Spleen (tissue), 11 donors: Measurements from ENCODE around the gene MZF1. TPM values are rescaled to one million over a fixed set of nuclear protein-coding genes. Genes with fewer than 3 reads are reported as not detected.
"Not testable (repeated sequence)": the region's sequence is repeated elsewhere in the genome, so short reads cannot be mapped to it uniquely, and the experiment has no call there.

Experiments used
- DNase-seq: peaks from one replicate; pipeline ENCODE4 v3.0.0-alpha.2; 2020
- H3K27ac ChIP-seq, 8 donors: fragments of 200-600 bp; sonication (generic) in 7 of 8; 1 replicate in 4 of 8; 2 replicates in 4 of 8; pipeline versions ENCODE4 v1.5.0 to v1.8.0; 2016 to 2021; ENCODE audit warnings: inconsistent platforms in 4 of 8, mild to moderate bottlenecking in 4 of 8, moderate library complexity in 1 of 8
- H3K27me3 ChIP-seq, 7 donors: fragments of 200-600 bp; sonication (generic) in 6 of 7; replicated peaks in 1 of 7; 1 replicate in 4 of 7; 2 replicates in 3 of 7; pipeline versions ENCODE4 v1.5.0 to v1.8.0; 2016 to 2021; ENCODE audit warnings: inconsistent platforms in 3 of 7, mild to moderate bottlenecking in 1 of 7
- H3K36me3 ChIP-seq, 6 donors: fragments of 200-600 bp; sonication (generic) in 5 of 6; 1 replicate in 4 of 6; 2 replicates in 2 of 6; pipeline versions ENCODE4 v1.5.0 to v1.8.0; 2016 to 2021; ENCODE audit warnings: inconsistent platforms in 2 of 6
- H3K4me1 ChIP-seq, 6 donors: fragments of 200-600 bp; sonication (generic) in 5 of 6; 1 replicate in 3 of 6; 2 replicates in 3 of 6; pipeline versions ENCODE4 v1.5.0 to v1.8.0; 2016 to 2021; ENCODE audit warnings: inconsistent platforms in 3 of 6
- H3K4me3 ChIP-seq, 8 donors: fragments of 200-600 bp; sonication (generic) in 7 of 8; 1 replicate in 4 of 8; 2 replicates in 4 of 8; pipeline versions ENCODE4 v1.5.0 to v1.8.0; 2016 to 2021; ENCODE audit warnings: inconsistent platforms in 4 of 8, mild to moderate bottlenecking in 4 of 8, moderate library complexity in 2 of 8
- H3K9me3 ChIP-seq, 8 donors: fragments of 200-600 bp; sonication (generic) in 7 of 8; 1 replicate in 4 of 8; 2 replicates in 4 of 8; pipeline versions ENCODE4 v1.5.0 to v1.8.0; 2016 to 2021; ENCODE audit warnings: inconsistent platforms in 4 of 8
- POLR2A ChIP-seq, 3 donors: fragments of 450-650 bp; IDR thresholded peaks; one replicate each; pipeline ENCODE4 v1.5.1; 2017; ENCODE audit warnings: antibody characterized with exemption in 3 of 3, mild to moderate bottlenecking in 1 of 3
- POLR2AphosphoS5 ChIP-seq, 3 donors: sonication (generic); formaldehyde crosslinking; IDR thresholded peaks; one replicate each; pipeline ENCODE4 v1.5.1; 2017; ENCODE audit warnings: antibody characterized with exemption in 3 of 3
- WGBS, 5 donors: extraction: QIAGEN DNeasy Blood & Tissue Kit in 3 of 5; methylation state at CpG; one replicate each; pipeline versions ENCODE4 v1.1.5 to v1.1.7; 2013 to 2018; 5-methylcytosine and 5-hydroxymethylcytosine counted together
- intact Hi-C: fragments of 100-400 bp; cut with DNase I; formaldehyde crosslinking; loops from one replicate; pipeline ENCODE4 v1.15.0; 2023; ENCODE audit warnings: low total_unique reads
- polyA plus RNA-seq, 3 donors: library from polyadenylated mRNA; stranded (reverse); fragments of 200-250 nt; gene quantifications; one replicate each; pipeline ENCODE4 v1.2.1, GENCODE V29; 2013
- total RNA-seq, 7 donors: library from RNA; depleted of rRNA in 3 of 7; stranded (reverse); fragments of >200 nt in 3 of 7; fragmentation: NEBNext Ultra II Directional in 4 of 7; extraction: Animal tissue kit (Norgen Biotek cat#: 25700) in 4 of 7; gene quantifications; one replicate each; pipeline versions ENCODE4 v1.1.0 to v1.2.1, GENCODE V29; 2016 to 2021
- TF ChIP-seq, protein P1 (sequence below), 11 experiments: fragments of 200-600 bp in 7 of 11; fragments of 450-650 bp in 4 of 11; sonication (generic) in 4 of 11; IDR thresholded peaks in 8 of 11; conservative IDR thresholded peaks in 3 of 11; 1 replicate in 7 of 11; 2 replicates in 4 of 11; pipeline versions ENCODE4 v1.4.0 to v1.8.0; 2016 to 2021; ENCODE audit warnings: antibody characterized with exemption in 11 of 11, inconsistent platforms in 4 of 11, mild to moderate bottlenecking in 1 of 11
- donor health status: healthy with polysubstance abuse.
- donor health status: DM: no; HTN: no; CAD: no; lungs with moderate emphysema.
- donor health status: DM: no; HTN: no; CAD: no.
- donor health status: Bipolar disorder and iron deficiency.
- donor health status: healthy.
- donor health status: DM: no; HTN: no; CAD: no.
- donor health status: DM: yes; HTN: yes; CAD: no.

Gene MZF1
- total and polyA plus RNA-seq, 10 donors, result 13.2 to 41.6 (median 35.6) TPM

GRCh38 chr19:58543826-58544590 lies 29.1 kb downstream of the MZF1 start, which contains the start of gene TRIM28:
Gene TRIM28, plus strand, starts transcription at chr19:58544064. Its CDS starts 694 bp downstream, at chr19:58544758.
- 0 to 1% (median 1%) methylated on average over 47 to 73 of the region's 73 CpGs for WGBS, 5 donors

DNA sequence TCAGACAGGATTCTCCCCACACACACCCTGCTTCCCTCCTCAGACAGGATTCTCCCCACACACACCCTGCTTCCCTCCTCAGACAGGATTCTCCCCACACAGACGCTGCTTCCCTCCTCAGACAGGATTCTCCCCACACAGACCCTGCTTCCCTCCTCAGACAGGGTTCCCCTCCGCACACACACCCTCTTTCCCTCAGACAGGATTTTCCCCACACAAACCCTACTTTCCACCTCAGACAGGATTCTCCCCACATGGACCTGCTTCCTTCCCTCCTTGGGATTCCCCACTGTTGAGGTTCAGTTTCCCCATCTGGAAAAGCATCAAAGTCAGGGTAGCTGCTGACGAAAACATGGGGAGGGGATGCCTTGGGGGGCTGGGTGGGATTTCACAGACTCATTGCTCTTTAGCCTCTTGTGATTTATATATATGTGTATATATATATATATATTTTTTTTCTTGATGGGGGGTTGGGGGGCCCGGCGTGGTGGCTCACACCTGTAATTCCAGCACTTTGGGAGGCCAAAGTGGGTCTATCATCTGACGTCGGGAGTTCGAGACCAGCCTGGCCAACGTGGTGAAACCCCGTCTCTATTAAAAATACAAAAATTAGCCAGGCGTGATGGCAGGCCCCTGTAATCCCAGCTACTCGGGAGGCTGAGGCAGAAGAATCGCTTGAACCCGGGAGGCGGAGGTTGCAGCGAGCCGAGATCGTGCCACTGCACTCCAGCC lies 30.3 kb downstream of the MZF1 start:
- 82 to 90% (median 86%) methylated on average over 18 of the region's 18 CpGs for WGBS, 5 donors
- H3K9me3 ChIP-seq, DNase-seq, intact Hi-C loops: not testable (repeated sequence)
- H3K4me1 ChIP-seq, result peaks cover 26 to 50% (median 43%) of the 10 kb centered on the region in 6 donors
- H3K27ac ChIP-seq, result peak overlapping the region; percentile 88 to 99 (median 96)
- peak overlapping the region in 4 of 8 donors; percentile 91 to 99 (median 93) for H3K4me3 ChIP-seq
- peaks cover 0 to 26% (median 13%) of the 10 kb centered on the region in 6 donors for H3K36me3 ChIP-seq
- peaks cover 0 to 15% (median 10%) of the 10 kb centered on the region in 7 donors for H3K27me3 ChIP-seq

More at GRCh38 chr19:58543826-58544590, 29.1 kb downstream of the MZF1 start, which contains the start of gene TRIM28:
- TF ChIP-seq POLR2A (IDR thresholded peaks at IDR 0.05), result peak; percentile 94 to 97 (median 95)
- TF ChIP-seq POLR2AphosphoS5 (IDR thresholded peaks at IDR 0.05), result peak; percentile 99 to 100 (median 100)
- TF ChIP-seq, protein P1, sequence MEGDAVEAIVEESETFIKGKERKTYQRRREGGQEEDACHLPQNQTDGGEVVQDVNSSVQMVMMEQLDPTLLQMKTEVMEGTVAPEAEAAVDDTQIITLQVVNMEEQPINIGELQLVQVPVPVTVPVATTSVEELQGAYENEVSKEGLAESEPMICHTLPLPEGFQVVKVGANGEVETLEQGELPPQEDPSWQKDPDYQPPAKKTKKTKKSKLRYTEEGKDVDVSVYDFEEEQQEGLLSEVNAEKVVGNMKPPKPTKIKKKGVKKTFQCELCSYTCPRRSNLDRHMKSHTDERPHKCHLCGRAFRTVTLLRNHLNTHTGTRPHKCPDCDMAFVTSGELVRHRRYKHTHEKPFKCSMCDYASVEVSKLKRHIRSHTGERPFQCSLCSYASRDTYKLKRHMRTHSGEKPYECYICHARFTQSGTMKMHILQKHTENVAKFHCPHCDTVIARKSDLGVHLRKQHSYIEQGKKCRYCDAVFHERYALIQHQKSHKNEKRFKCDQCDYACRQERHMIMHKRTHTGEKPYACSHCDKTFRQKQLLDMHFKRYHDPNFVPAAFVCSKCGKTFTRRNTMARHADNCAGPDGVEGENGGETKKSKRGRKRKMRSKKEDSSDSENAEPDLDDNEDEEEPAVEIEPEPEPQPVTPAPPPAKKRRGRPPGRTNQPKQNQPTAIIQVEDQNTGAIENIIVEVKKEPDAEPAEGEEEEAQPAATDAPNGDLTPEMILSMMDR (IDR thresholded peaks at IDR 0.05 in 8 of 11, conservative IDR thresholded peaks at IDR 0.05 in 3 of 11), result peak in 4 of 11 experiments; percentile 6 to 14 (median 12)
- Histone ChIP-seq H3K36me3 (peaks cover 5 to 38% (median 25%) of the 10 kb centered on the region in 6 donors), H3K9me3 (no peaks in the 10 kb centered on the region), H3K27me3 (peaks cover 0 to 4% (median 0%) of the 10 kb centered on the region in 7 donors), H3K4me1 (peaks cover 23 to 51% (median 32%) of the 10 kb centered on the region in 6 donors), H3K4me3 (peak within 1 kb of the TSS; percentile 82 to 99 (median 92)), H3K27ac (peak within 1 kb of the TSS; percentile 88 to 99 (median 96))
- intact Hi-C loops, result no loop called here
- DNase-seq, result peak; percentile 100

DNA sequence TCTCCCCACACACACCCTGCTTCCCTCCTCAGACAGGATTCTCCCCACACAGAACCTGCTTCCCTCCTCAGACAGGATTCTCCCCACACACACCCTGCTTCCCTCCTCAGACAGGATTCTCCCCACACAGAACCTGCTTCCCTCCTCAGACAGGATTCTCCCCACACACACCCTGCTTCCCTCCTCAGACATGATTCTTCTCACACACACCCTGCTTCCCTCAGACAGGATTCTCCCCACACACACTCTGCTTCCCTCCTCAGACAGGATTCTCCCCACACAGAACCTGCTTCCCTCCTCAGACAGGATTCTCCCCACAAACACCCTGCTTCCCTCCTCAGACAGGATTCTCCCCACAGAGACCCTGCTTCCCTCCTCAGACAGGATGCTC lies 34.0 kb downstream of the MZF1 start:
- H3K27me3 ChIP-seq, result peaks cover 0 to 32% (median 17%) of the 10 kb centered on the region in 7 donors
- H3K4me3 ChIP-seq, H3K9me3 ChIP-seq, H3K27ac ChIP-seq, intact Hi-C loops, H3K36me3 ChIP-seq, DNase-seq: not testable (repeated sequence)
- peaks cover 4 to 25% (median 20%) of the 10 kb centered on the region in 6 donors for H3K4me1 ChIP-seq

DNA sequence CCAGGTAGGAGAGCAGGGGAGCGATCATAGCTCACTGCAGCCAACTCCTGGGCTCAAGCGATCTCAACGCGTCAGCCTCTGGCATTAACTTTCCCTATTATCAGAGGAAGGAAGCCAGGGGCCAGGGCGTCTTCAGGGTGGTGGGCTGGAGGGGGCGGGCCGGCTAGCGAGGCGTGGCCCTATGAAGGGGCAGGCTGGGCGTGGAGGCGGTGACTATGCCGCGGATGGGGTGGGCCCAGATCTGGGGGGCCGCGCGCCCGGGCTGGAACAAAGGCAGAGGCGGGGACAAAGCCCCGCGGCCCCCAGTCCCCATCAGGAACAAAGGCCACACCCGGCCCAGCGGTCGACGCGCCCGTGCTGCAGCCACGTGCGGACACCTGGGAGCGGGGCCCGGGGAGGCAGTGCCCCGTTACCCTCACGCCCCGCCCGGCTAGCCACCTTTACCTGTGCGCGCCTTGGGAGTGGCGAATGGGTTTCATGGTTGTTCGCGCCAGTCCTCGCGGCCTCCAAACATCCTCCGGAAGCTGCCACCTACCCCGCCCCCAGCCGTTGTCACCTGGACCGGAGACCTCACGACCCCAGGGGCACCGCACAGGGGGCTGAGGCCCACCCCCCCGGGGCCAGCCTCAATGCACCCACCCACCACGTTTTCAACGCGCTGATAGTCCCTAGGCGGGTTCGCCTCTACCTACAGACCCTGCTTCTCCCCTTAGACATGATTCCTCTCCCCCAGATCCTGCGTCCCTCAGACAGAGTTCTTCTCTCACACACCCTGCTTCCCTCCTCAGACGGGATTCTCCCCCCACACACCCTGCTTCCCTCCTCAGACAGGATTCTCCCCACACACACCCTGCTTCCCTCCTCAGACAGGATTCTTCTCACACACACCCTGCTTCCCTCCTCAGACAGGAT lies 34.6 kb downstream of the MZF1 start:
- H3K9me3 ChIP-seq, result no peaks in the 10 kb centered on the region
- H3K27ac ChIP-seq, result peak overlapping the region in 3 of 8 donors; percentile 10 to 40 (median 39)
- DNase-seq, result no peak
- H3K27me3 ChIP-seq, result peaks cover 0 to 32% (median 17%) of the 10 kb centered on the region in 7 donors
- intact Hi-C loops, result no loop called here
- peak overlapping the region; percentile 17 to 71 (median 34) for H3K4me3 ChIP-seq
- WGBS, 5 donors, result 1 to 2% (median 2%) methylated on average over 31 to 55 of the region's 55 CpGs
- TF ChIP-seq, protein P1 (IDR thresholded peaks at IDR 0.05 in 8 of 11, conservative IDR thresholded peaks at IDR 0.05 in 3 of 11), result no peak
- TF ChIP-seq POLR2AphosphoS5 (IDR thresholded peaks at IDR 0.05), result peak in 2 of 3 donors; percentile 57 to 60
- peaks cover 4 to 22% (median 18%) of the 10 kb centered on the region in 6 donors for H3K4me1 ChIP-seq
- H3K36me3 ChIP-seq, result no peaks in the 10 kb centered on the region
